ENCODE measurements around the gene CATSPERB.

GRCh38 chr14:91554535-91555332, 177.2 kb downstream of the CATSPERB start:
- TF ChIP-seq CTCF (conservative IDR thresholded peaks at IDR 0.05; ENCODE audit: low read length) = no peak
- TF ChIP-seq EZH2phosphoT487 (IDR thresholded peaks at IDR 0.05; ENCODE audit: borderline replicate concordance) = no peak
